Natural killer cell (primary cell): ENCODE data around the gene CUX1. TPM values are rescaled to one million over a fixed set of nuclear protein-coding genes. Genes with fewer than 3 reads are reported as not detected.

Experiments used
- ATAC-seq, 3 donors: fragments of 150-1000 bp in 2 of 3; fragments of 200-7000 bp in 1 of 3; cut with Tn5 transposase; 1 replicate in 1 of 3; 2 replicates in 2 of 3; pipeline ENCODE4 v1.10.0; 2021; ENCODE audit warnings: mild to moderate bottlenecking in 2 of 3, moderate library complexity in 2 of 3
- DNase-seq, 2 donors: peaks; one replicate each; pipeline versions ENCODE4 v3.0.0 to v3.0.0-alpha.2; 2013 to 2021; ENCODE audit warnings: mixed read lengths in 1 of 2
- H3K27ac ChIP-seq: one replicate; pipeline ENCODE4 v1.5.1; 2013; ENCODE audit warnings: mild to moderate bottlenecking, low read length
- H3K27me3 ChIP-seq: one replicate; pipeline ENCODE4 v1.6.1; 2013; ENCODE audit warnings: low read length; ENCODE audit not compliant: control insufficient read depth, insufficient read depth
- H3K36me3 ChIP-seq: one replicate; pipeline ENCODE4 v1.6.1; 2013; ENCODE audit warnings: low read length; ENCODE audit not compliant: control insufficient read depth, insufficient read depth
- H3K4me1 ChIP-seq: one replicate; pipeline ENCODE4 v1.6.1; 2013; ENCODE audit warnings: low read length; ENCODE audit not compliant: control insufficient read depth, insufficient read depth
- H3K4me3 ChIP-seq: one replicate; pipeline ENCODE4 v1.5.1; 2013; ENCODE audit warnings: low read length
- H3K9me3 ChIP-seq: one replicate; pipeline ENCODE4 v1.6.1; 2013; ENCODE audit warnings: low read length; ENCODE audit not compliant: control insufficient read depth, insufficient read depth
- H3K27ac Mint-ChIP-seq, 2 donors: one replicate each; pipeline ENCODE4 v1.8.0; 2022; ENCODE audit warnings: mild to moderate bottlenecking in 2 of 2, mixed read lengths in 2 of 2, moderate library complexity in 1 of 2
- H3K27me3 Mint-ChIP-seq, 2 donors: one replicate each; pipeline ENCODE4 v1.8.0; 2022; ENCODE audit warnings: low read depth in 2 of 2, mixed read lengths in 2 of 2
- H3K36me3 Mint-ChIP-seq: one replicate; pipeline ENCODE4 v1.8.0; 2022; ENCODE audit warnings: mixed read lengths
- H3K4me1 Mint-ChIP-seq, 2 donors: one replicate each; pipeline ENCODE4 v1.8.0; 2022; ENCODE audit warnings: mixed read lengths in 2 of 2
- H3K4me3 Mint-ChIP-seq: one replicate; pipeline ENCODE4 v1.8.0; 2022; ENCODE audit warnings: mild to moderate bottlenecking, moderate library complexity, mixed read lengths
- H3K9me3 Mint-ChIP-seq, 2 donors: one replicate each; pipeline ENCODE4 v1.8.0; 2022; ENCODE audit warnings: mixed read lengths in 2 of 2
- WGBS: methylation state at CpG from one replicate; pipeline ENCODE4 v1.1.7; 2013; ENCODE audit warnings: missing lambda C conversion rate; ENCODE audit not compliant: insufficient coverage; 5-methylcytosine and 5-hydroxymethylcytosine counted together
- intact Hi-C: fragments of 100-400 bp; cut with micrococcal nuclease; formaldehyde crosslinking; loops from one replicate; pipeline ENCODE4 v1.14.2; 2022
- total RNA-seq, 4 donors: library from RNA; stranded (reverse); fragments of 120-200 nt in 1 of 4; gene quantifications; one replicate each; pipeline versions ENCODE4 v1.2.3 to v1.2.4, GENCODE V29; 2013 to 2022
- TF ChIP-seq, protein P1 (sequence below): fragments of 200-600 bp; IDR thresholded peaks from one replicate; pipeline ENCODE4 v1.8.0; 2022; ENCODE audit warnings: antibody characterized with exemption

The CUX1 gene
- total RNA-seq, 3 donors from 2014 or later (not counting 1 experiment from before 2014, with no cell fraction given) = 59.8 to 77.4 (median 73.6) TPM

DNA sequence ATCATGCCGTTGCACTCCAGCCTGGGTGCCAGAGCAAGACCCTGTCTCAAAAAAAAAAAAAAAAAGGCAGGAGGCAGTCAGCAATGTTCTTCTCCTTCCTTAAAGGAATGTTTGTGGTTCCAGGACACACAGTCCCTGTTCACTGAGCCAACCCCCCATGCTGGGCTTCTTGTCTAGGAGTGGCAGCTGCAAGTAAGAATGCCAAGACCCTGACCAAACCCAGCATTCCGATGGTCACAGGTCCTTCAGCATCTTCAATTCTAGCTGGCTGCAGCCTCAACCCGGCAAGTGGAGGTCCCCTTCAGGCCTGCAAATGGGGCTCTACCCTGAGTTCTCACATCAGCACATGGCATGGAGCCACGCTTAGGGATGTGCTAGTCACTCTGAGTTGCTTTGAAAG, 38.2 kb upstream of the CUX1 start:
- 93% methylated on average over 4 of the region's 4 CpGs for WGBS
- Mint-ChIP-seq H3K36me3 (no peaks in the 10 kb centered on the region), H3K9me3 (no peaks in the 10 kb centered on the region), H3K27ac (no peak overlapping the region), H3K4me1 (peaks cover 0 to 2% of the 10 kb centered on the region in 2 donors), H3K4me3 (no peak overlapping the region), H3K27me3 (peaks cover 8 to 12% of the 10 kb centered on the region in 2 donors)
- H3K4me1 ChIP-seq = peaks cover 1% of the 10 kb centered on the region
- TF ChIP-seq, protein P1, sequence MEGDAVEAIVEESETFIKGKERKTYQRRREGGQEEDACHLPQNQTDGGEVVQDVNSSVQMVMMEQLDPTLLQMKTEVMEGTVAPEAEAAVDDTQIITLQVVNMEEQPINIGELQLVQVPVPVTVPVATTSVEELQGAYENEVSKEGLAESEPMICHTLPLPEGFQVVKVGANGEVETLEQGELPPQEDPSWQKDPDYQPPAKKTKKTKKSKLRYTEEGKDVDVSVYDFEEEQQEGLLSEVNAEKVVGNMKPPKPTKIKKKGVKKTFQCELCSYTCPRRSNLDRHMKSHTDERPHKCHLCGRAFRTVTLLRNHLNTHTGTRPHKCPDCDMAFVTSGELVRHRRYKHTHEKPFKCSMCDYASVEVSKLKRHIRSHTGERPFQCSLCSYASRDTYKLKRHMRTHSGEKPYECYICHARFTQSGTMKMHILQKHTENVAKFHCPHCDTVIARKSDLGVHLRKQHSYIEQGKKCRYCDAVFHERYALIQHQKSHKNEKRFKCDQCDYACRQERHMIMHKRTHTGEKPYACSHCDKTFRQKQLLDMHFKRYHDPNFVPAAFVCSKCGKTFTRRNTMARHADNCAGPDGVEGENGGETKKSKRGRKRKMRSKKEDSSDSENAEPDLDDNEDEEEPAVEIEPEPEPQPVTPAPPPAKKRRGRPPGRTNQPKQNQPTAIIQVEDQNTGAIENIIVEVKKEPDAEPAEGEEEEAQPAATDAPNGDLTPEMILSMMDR = no peak
- intact Hi-C loops = no loop called here
- H3K9me3 ChIP-seq = no peaks in the 10 kb centered on the region
- no peaks in the 10 kb centered on the region for H3K36me3 ChIP-seq
- ATAC-seq (no peak), DNase-seq (no peak)
- H3K27ac ChIP-seq = no peak overlapping the region
- H3K4me3 ChIP-seq = no peak overlapping the region
- no peaks in the 10 kb centered on the region for H3K27me3 ChIP-seq

DNA sequence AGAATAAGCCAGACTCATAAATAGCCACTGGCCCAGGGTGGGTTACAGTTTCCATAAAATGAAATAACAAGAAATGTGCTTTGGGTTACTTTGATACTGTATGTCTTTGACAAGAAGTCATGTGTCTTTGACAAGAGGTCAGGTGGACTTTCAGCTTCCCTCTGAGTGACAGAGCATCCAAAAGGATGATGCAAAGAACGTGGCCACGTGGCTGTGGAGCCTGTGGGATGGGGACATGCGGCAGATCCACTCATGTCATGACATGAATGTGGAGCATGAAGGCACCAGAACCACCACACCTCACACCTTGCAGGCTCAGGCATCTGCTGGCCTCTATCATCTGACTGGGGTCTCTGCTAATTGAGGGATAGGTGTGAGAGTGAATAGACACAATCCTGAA, 37.1 kb upstream of the CUX1 start:
- Histone ChIP-seq H3K36me3 (no peaks in the 10 kb centered on the region), H3K27me3 (no peaks in the 10 kb centered on the region), H3K4me3 (no peak overlapping the region), H3K4me1 (peaks cover 3% of the 10 kb centered on the region), H3K9me3 (no peaks in the 10 kb centered on the region), H3K27ac (no peak overlapping the region)
- ATAC-seq (no peak), DNase-seq (no peak)
- Mint-ChIP-seq H3K4me3 (no peak overlapping the region), H3K9me3 (no peaks in the 10 kb centered on the region), H3K27ac (no peak overlapping the region), H3K27me3 (peaks cover 15 to 22% of the 10 kb centered on the region in 2 donors), H3K36me3 (no peaks in the 10 kb centered on the region), H3K4me1 (peaks cover 0 to 6% of the 10 kb centered on the region in 2 donors)
- TF ChIP-seq, protein P1 = no peak
- intact Hi-C loops = no loop called here
- 70% methylated on average over 3 of the region's 3 CpGs for WGBS

DNA sequence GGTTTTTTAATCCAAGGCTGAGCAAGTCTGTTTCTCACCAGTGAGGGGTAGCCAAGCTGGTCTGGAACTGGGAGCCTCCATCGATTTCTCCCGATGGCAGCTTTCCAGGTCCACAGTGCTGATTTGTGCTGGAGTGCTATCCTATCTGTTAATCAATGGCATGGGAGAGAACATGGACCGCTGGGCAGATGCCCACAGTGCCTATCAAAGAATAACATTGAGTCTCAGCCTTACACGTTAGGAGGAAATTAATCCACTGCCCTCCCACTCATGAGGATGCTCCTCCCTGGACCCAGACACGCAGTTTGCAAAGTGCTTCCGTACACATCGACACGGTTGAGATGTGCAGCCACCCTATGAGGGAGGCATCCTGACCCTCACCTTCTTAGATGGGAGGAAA, 36.0 kb upstream of the CUX1 start:
- H3K27me3 ChIP-seq = no peaks in the 10 kb centered on the region
- no peak for DNase-seq
- H3K27ac ChIP-seq = no peak overlapping the region
- no peaks in the 10 kb centered on the region for H3K36me3 Mint-ChIP-seq
- H3K4me1 ChIP-seq = peaks cover 3% of the 10 kb centered on the region
- no peaks in the 10 kb centered on the region for H3K9me3 Mint-ChIP-seq
- no peak overlapping the region for H3K27ac Mint-ChIP-seq
- intact Hi-C loops = no loop called here
- ATAC-seq = no peak
- H3K27me3 Mint-ChIP-seq = peaks cover 18 to 22% of the 10 kb centered on the region in 2 donors
- no peaks in the 10 kb centered on the region for H3K9me3 ChIP-seq
- H3K4me1 Mint-ChIP-seq = peaks cover 0 to 6% of the 10 kb centered on the region in 2 donors
- TF ChIP-seq, protein P1 = no peak
- H3K4me3 ChIP-seq = no peak overlapping the region
- no peaks in the 10 kb centered on the region for H3K36me3 ChIP-seq
- WGBS = 95% methylated on average over 8 of the region's 8 CpGs
- no peak overlapping the region for H3K4me3 Mint-ChIP-seq

DNA sequence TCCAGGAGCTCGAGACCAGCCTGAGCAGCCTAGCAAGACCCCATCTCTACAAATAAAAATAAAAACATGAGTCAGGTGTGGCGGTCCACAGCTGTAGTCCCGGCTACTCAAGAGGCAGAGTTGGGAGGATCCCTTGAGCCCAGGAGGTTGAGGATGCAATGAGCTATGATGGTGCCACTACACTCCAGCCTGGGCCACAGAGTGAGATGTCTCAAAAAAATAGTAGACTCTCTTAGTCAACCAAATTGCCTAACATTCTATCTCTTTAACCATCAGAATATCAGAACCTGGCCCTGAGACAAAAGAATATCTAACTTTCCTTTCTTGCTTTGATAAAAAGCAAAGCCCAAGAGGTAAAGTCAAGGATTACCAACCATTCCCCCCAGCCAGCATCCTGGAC, 35.0 kb upstream of the CUX1 start:
- Histone ChIP-seq H3K4me3 (no peak overlapping the region), H3K27ac (no peak overlapping the region), H3K4me1 (peaks cover 3% of the 10 kb centered on the region), H3K27me3 (no peaks in the 10 kb centered on the region), H3K36me3 (no peaks in the 10 kb centered on the region), H3K9me3 (no peaks in the 10 kb centered on the region)
- no peak overlapping the region for H3K27ac Mint-ChIP-seq
- ATAC-seq = no peak
- H3K27me3 Mint-ChIP-seq = peaks cover 18 to 22% of the 10 kb centered on the region in 2 donors
- H3K9me3 Mint-ChIP-seq = no peaks in the 10 kb centered on the region
- 92% methylated on average over 3 of the region's 3 CpGs for WGBS
- no peak for DNase-seq
- H3K36me3 Mint-ChIP-seq = no peaks in the 10 kb centered on the region
- intact Hi-C loops = no loop called here
- H3K4me3 Mint-ChIP-seq = no peak overlapping the region
- H3K4me1 Mint-ChIP-seq = peaks cover 0 to 6% of the 10 kb centered on the region in 2 donors
- TF ChIP-seq, protein P1 = no peak
